ENCODE results near the gene SUFU.

Gene SUFU

DNA sequence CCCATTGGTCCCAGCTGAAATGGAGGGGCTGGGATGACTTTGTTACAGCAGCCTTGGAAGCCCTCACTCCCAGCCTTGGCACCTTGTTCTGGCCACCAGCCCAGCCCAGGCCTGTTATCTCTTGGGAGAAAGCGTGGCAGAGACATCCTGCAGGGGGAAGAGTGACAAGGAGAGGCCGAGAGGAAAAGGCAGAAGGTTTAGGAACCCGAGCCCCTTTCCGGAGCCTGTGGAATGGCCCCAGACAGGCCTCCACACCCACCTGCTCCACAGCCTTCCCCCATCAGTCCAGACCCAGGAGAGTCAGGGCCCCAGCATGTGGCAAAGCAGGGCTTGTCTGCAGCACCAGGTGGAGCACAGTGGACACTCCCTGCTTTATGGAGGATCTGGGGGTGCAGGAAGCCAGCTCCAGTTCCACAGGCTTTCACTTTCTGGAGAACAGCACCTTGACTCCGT lies 116.4 kb downstream of the SUFU start:
- DNase-seq (ENCODE audit: low spot score) = no peak

DNA sequence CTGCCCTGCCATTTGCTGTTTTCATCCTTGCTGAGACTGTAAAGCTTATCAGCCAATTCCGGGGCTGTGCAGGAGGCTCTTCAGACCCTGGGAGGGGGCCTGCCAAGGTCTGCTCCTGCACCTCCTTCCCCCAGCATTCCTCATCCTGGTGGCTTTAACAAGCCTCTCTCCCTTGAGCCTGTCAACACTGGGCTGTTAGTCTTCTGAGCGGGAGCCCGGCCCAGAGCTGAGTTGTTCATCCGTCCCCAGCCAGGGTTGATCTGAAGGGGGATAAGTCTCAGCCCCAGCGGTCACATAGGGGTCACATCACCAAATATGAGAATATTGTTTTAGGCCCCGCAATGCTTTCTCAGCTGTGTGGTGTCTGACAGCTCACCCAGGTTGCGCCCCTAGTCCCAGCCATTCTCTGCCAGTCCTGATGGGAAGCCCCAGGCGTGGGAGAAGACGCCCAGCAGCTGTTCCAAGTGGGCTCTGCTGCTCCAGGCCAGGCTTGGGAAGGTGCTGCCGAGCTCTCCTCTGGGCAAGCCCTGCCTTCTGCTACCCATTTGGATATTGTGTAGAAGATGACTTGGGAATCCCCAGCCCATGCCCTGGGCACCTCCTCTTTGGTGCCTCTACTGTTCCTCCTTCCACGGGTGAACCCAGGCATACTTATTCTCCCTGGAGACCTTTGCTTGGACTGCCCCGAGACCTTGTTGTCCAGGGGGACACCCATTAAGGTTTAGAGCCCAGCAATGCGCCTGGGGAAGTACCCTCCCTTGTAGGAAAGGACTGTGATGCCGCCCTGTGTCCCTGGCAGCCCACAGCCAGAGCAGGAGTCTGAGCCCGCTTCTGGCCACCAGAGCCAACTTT lies 117.0 kb downstream of the SUFU start:
- DNase-seq (ENCODE audit: low spot score) = no peak

DNA sequence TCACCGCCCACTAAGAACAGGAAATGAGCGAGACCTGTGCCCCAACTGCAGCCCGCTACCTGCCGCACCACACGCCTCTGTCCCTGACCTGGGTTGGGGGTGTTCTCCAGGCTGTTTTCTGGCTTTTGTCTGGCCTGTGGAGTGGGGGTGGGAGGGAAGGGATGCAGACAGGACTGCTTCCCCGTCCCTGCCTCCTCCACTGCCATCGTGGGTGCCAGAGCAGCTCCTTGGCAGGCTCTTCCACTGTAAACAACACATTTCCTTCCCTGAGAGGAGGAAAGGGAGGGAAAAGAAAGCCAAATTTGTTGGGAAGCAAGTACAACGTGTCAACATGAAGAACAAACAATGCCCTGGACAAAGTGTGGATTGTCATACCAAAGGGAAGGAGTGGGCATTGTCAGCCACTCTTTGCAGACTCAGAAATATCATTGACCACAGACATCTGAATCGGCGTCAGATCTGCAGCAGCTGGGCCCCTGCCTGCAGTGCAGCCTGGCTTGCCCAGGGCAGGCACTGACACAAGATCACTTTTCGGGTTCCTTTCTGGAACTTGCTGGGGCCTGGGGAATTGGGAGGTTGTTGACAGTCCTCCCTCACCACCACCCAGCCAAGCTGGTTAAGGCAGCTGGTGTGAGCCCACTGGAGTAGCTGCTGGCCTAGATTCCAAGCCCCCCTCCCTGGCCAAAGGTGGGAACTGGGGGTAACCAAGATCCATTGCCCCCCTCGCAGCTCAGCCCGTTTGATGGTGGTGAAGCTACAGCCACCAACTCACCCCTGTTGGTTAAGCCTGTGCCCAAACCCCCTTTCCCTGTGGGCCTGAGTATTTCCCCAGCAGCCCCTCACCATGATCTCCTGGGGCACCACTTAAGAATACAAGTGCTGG lies 117.9 kb downstream of the SUFU start:
- DNase-seq (ENCODE audit: low spot score) = no peak

DNA sequence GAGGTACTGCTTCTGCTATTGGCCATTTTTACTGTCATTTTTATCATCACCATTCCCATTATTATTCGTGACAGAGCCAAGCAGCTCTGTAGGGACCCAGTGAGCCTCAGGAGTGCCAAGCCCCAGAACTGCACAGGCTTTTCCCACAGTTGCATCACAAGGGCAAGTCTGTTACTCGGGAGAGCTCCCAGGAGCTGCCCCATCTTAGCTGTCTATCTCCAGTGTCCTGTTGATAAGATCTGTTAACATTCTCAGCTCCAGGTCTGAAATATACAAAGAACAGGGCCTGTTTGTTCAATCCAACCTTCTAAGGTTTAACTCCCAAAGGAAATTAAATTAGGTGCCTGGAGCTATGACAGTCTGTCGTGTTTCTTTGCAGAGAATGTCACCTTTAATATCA lies 120.3 kb downstream of the SUFU start:
- DNase-seq (ENCODE audit: low spot score) = no peak

DNA sequence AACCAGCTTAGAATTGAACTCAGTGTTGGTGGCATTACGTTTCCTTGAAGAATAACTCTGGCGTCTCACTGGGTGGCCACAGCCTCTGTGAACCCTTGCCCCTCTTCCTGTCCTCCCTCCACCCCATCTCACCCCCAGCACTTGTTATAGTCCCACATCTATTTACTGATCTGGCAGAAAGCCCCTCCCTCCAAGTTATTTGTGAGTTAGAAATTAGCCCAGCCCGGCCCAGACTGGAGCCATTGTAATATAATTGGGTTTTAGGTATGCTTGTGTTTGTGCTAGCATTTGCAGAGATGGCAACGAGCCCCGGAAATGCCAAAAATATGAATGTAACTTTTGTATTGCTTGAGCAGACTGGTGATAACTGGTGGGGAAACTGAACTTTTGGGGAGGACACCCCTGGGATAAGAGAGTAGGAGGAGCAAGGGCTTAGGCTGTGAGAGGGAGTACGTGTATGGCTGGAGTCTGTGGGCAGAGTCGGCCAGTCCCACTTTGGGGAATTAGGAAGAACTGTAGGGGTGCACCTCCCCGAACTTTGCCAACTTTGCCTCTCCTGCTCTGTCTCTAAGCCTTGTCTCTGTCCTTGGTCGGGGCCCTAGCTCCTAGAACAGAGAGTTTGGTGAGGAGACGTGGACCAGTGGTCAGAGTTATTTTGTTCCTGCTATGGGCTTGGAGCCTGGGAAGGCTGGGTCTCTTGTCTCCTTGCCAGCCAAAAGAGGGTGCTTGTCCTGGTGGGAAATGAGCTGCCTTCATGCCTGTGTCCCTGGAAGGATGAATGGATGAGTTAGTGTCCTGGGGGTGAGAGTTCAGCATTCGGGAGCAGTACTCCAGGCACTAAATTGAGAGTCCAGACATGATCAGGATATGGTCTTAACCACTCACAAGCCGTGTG lies 121.2 kb downstream of the SUFU start:
- DNase-seq (ENCODE audit: low spot score) = peak; percentile 59

DNA sequence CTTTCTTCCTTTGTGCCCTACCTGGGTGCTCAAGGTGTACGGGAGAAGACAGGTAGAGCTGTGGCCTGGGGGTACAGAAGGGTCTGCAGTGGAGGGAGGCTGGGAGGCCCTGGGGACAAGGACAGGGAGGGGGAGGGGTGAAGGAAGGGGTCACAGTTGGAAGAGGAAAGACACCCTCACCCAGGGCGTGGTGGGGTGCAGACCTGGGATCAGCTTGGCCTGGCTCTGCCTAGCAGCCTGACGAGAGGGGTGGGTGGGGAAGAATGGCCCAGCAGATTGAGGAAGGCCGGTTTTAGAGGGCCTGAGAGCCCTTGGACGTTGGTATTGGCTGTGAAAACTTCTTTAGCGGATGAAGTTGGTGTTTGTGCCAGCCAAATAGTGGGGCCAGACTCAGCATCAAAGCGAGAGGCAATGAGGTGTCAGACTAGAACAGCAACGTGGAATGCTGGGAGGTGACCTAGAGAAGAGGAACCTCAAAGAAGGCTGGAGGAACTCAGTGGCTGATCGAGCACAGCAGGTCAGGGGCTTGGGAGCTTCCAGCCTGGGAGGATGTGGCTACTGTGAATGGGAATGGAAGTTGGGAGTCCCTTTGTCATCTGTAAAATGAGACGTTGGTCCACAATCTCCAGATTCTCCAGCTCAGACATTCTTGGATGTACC lies 122.4 kb downstream of the SUFU start:
- no peak for DNase-seq (ENCODE audit: low spot score)

DNA sequence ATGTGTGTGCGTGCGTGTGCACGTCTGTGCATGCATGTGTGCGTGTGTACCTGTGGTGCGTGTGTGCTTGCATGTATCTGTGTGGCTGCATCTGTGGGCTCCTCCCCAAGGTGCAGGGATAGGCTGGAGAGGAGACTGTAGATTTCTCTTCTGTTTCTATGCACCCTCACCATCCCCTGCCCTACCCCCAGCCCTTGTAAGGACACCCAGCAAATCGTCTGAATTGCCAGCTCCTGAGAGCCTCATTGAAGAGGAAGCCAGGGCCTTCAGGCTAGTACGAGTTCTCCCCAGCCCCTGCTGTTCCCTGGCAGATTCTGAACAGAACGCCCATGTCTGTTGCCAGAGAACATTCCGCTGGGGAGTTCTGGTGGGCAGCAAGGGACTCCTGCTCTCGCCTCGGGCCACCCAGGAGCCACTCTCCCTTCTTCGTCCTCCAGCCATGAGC lies 123.5 kb downstream of the SUFU start:
- no peak for DNase-seq (ENCODE audit: low spot score)

DNA sequence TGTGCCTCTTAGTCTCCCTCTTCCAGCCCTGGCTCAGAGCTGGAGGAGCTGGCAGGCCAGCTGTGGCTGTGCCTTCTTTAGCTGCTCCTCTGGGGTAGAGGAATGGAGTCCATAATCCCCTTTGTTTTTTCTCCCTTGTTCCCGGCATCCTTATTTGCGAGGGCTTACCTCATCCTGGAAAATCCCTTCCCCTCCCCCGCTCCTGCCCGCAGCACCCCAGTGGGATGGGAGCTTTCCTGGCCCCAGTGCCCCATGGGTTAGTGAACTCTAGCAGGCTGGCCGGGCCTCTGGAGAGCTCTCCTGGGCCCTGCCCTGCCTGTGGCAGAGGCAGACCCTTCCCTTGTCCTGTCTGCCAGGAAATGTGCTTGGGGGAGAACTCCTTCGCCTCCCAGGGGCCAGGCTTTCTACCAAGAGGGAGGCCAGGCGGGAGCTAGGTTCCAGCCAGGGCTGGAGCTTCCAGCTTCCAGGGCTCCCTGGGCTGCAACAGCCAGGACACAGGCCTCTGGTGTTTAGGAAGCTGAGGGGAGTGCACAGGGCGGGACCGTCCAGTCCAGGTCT lies 124.0 kb downstream of the SUFU start:
- DNase-seq (ENCODE audit: low spot score) = peak; percentile 93

DNA sequence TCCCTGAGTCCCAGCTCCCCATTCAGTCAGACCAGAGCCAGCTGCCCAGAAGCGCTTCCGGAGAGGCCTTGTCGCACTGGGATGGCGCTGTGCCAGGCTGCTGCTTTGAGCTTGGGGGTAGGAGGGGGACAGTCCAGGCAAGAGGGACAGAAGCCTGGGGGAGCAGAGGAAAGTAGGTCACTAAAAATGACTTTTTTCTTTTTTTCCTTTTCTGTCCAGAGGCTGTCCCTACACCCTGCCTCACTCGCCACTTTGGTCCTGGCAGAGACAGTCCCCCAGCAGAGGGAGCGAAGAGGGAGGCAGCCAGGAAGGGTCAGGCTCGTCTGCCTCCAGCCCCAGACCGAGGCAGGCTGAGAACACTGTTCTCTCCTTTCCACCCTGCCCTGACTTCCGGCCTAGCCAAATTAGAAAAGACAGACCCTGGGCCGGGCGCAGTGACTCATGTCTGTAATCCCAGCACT lies 124.7 kb downstream of the SUFU start:
- DNase-seq (ENCODE audit: low spot score) = peak; percentile 71

DNA sequence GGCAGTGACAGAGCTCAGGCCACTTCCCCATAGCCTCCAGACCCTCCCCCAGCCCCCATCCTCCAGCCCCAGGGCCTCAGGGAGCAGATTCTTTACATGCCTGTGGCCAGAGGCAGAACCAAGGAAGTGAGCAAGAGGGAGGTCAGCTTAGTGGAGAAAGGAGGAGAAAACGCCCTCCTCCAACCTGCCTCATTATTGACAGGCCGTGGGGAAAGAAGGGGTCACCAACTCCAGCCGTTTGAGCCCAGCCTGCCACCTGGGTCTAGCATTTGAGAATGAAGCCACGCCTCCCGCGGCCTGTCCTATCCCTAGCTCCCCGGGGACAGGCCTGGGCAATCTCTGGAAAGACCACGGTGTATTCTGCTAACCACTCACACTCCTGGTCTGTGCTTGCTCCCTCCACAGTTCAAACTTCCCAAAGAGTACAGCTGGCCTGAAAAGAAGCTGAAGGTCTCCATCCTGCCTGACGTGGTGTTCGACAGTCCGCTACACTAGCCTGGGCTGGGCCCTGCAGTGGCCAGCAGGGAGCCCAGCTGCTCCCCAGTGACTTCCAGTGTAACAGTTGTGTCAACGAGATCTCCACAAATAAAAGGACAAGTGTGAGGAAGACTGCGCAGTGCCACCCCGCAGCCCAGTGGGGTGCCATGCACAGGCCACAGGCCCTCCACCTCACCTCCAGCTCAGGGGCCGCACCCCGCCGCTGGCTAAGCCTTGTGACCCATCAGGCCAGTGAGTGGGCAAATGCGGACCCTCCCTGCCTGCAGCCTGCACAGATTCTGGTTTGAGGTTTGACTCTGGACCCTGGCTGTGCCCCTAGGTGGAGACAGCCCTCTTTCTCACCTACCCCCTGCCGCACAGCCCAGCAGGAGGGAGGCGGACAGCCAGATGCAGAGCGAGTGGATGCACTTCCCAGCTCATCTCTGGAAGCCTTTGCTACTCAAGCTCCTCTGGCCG lies 126.2 kb downstream of the SUFU start:
- peak; percentile 98 for DNase-seq (ENCODE audit: low spot score)

DNA sequence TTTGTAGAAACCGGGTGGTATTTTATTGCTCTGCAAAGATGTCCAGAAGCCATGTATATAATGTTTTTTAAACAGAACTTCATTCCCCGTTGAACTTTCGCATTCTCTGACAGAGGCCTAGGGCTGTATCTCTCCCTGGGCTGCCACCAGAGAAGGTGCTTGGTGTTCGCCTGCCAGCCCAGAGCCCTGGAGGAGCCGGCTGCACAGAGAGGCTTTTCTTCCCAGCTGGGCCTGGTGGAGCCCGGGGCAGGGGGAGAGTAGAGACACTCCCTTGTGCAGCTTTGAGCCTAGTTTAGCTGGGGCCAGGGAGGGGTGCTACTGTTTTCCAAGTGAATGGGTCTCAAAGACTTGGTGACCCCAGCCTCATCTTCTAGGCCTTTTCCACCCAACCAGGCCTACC lies 126.9 kb downstream of the SUFU start:
- no peak for DNase-seq (ENCODE audit: low spot score)

DNA sequence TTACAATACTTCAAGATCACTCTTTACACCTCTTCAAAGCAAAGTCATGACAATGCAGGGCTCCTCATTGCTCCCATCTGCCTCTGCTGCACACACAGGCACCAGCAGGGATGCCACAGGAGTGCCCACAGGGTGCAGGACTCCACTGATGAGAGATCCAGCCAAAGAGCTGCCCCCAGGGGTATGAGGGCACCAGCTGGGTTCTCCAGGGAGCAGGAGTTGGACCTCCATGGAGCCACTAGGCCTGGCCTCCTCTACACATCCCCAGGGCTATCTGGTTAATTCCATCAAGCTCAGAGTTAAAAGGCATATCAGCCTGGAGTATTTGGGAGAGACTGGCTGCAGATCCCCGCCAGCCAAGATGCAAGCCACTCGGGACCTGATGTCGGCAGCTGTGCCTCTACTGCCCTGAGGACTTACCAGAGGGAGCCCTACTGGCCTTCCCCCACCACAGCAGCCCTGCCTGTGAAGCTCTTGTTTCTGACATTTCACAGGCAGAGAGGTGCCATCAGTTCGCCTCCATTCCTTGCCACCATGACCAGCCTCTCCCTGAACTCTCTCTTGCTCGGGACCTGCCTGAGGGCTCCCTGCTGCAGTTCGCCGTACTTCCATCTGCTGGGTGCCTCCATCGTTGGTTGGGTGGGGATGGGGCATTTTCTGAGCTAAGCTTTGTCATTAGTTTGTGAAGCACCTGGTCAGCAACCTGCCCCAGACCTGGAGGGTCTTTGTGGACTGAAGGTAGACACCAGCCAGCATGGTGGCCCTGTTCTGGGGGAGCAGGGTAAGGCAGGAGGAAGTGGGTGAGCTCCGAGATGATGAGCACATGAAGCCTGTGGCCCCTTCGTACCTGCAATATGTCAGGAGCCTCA lies 128.0 kb downstream of the SUFU start:
- no peak for DNase-seq (ENCODE audit: low spot score)

DNA sequence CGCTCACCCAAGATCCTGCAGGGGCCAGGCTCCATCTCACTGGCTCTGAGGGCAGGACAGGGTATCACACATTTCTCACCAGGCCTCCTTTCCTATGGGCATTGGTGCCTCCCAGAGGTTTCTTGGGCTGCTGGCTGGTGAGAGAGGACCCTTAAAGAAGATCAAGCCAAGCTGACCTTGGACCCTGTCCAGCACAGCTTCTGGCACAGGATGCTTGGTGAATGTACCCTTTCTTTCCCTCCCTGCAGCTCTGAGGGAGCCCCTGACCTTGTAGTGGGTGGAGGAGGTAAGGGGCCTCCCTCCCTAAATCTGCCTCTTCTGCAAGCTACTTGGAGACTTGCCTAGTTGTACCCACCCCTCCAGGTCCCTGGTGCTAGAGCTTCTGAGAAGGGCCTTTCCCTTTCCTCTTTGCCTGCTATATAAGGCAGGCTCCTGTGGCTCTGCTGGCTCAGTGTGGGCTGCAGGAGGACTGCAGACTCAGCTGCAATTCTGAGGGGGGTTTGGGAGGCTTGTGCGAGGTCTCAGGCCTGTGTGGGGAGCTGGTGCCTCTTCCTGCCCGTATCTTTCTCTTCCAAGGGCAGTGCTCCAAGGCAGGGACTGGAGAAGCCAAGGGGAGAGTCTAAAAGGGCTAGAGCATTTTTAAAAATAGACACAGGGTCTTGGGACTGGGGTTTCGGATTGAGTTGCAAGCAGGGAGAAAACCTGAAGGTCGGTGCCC lies 128.8 kb downstream of the SUFU start:
- DNase-seq (ENCODE audit: low spot score) = no peak

DNA sequence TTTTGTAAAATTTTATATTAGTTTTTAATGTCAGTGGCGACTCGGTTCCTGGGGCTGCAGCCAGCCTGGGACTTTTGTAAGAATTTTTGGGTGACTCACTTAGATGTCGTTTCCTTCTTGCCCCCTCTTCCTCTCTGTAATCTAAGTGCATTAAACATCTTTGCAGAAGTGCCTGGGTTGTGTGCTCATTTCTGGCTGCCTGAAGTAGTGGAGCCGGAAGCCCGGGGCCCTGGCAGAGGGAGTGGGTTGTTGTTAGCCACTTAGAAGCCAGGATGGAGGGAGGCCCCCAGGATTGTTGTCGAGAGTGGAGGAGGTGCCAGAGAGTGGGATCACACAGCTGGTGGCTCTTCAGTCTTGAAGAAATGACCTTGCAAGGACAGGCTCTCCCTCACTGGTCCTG lies 129.5 kb downstream of the SUFU start:
- peak; percentile 59 for DNase-seq (ENCODE audit: low spot score)

DNA sequence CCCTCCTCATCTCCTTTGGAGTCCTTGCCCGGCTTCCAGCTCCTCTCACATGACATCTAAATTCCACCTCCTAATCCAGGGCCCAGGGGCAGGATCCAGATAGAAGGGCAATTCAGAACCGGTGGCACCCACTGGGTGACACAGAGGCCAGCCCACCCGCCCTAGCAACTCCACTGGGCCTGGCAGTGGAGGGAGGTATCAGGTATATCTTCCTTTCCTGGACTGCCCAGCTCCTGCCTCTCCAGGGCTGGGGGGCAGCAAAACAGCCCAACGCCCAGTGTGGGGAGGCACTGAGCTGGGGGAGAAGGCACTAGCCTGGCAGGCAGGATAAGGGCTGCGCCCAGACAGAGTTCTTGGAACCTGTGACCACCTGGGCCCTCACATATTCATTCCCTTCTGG lies 130.1 kb downstream of the SUFU start:
- no peak for DNase-seq (ENCODE audit: low spot score)

DNA sequence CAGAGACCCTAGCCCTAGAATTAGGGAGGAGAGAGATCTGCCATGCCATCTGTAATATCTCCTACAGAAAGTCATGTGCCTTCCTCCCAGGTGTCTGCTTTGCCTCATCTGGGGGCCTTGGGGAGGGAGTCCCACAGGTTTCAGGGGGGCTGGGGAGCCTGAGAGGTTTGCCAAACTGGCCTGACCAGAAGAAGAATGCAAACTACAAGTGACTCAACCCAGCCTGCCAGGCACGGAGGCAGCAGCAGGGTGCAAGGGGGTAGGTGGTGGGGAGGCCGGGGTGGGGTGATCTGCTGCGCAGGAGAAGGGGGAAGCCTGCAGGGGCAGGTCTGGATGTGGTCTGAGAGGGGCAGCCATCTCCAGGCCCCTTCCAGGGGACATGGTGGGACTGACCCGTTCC lies 130.9 kb downstream of the SUFU start:
- peak; percentile 34 for DNase-seq (ENCODE audit: low spot score)

DNA sequence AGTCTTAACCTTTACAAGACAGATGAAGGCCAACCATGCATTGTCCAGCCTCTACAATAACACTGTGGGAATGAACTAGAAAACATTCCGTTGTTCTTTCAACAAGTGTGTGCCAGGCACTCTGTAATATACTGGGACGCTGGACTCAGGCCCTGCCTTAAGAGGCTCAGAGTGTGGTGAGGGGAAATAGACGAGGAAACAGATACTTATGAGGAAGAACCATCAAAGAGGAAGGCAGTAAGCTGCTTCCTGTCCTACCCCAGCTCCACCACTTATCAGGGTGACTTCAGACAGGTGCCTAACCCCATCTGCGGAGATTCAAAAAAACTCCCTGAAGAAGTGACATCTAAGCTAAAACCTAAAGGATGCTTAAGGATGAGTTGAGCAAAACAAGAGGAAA lies 131.6 kb downstream of the SUFU start:
- no peak for DNase-seq (ENCODE audit: low spot score)

DNA sequence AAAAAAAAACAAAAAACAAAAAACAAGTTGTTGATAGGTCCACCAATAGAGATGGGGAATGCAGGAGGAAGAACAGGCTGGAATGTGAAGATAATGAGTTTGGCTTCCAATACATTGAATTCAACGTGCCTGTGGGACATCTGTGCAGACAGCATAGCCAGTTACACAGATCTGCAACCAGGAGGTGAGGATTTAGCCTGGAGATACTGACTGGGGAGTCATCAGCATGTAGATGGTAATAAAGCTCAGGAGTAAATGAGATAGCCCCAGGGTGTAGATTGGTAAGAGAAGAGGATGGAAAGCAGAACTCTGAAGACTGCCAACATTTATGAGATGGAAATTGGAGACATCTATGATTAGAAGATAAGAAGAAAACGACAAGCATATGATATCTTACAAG lies 135.8 kb downstream of the SUFU start:
- DNase-seq (ENCODE audit: low spot score) = no peak

Measured in kidney tubule cell (primary cell).